HG02623 (cell line): ENCODE results near the gene ZNF595.
A peak's percentile ranks its signal among the peaks of the same experiment; 100 is the strongest.
"Not testable (repeated sequence)": the region's sequence is repeated elsewhere in the genome, so short reads cannot be mapped to it uniquely, and the experiment has no call there.

Experiments
- ATAC-seq: cut with Tn5 transposase; IDR thresholded peaks from one replicate; pipeline ENCODE4 v1.9.1; 2021; ENCODE audit warnings: moderate library complexity; ENCODE audit not compliant: unreplicated experiment

The ZNF595 gene

GRCh38 chr4:85951-86350 lies 32.8 kb downstream of the ZNF595 start:
- ATAC-seq = no peak

DNA sequence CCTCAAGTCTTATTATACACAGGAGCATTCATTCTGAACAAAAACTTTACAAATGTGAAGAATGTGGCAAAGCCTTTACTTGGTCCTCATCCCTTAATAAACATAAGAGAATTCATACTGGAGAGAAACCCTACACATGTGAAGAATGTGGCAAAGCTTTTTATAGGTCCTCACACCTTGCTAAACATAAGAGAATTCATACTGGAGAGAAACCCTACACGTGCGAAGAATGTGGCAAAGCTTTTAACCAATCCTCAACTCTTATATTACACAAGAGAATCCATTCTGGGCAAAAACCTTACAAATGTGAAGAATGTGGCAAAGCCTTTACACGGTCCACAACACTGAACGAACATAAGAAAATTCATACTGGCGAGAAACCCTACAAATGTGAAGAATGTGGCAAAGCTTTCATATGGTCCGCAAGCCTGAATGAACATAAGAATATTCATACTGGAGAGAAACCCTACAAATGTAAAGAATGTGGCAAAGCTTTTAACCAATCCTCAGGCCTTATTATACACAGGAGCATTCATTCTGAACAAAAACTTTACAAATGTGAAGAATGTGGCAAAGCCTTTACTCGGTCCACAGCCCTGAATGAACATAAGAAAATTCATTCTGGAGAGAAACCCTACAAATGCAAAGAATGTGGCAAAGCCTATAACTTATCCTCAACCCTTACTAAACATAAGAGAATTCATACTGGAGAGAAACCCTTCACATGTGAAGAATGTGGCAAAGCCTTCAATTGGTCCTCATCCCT lies 33.6 kb downstream of the ZNF595 start:
- not testable (repeated sequence) for ATAC-seq

DNA sequence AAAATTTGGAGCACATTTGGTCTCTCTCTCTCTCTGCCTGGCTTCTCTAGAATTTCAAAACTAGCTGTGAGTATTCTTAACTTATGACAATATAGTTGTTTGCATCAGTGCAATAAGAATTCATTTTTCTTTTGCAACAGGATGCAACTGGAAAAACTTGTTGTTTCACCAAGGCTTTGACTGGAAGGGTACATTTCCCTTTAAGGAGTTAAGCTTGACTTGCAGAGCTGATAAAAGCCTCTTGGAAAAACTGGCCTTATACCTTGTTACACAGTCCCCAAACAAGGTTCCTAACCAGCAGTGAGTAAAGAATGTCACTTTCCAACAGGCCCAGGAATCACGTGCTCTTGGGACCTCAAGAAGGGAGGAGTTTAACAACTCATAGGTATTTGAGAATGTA lies 45.3 kb downstream of the ZNF595 start:
- no peak for ATAC-seq

- ATAC-seq = no peak
Observed at GRCh38 chr4:99863-100262, 46.7 kb downstream of the ZNF595 start.

DNA sequence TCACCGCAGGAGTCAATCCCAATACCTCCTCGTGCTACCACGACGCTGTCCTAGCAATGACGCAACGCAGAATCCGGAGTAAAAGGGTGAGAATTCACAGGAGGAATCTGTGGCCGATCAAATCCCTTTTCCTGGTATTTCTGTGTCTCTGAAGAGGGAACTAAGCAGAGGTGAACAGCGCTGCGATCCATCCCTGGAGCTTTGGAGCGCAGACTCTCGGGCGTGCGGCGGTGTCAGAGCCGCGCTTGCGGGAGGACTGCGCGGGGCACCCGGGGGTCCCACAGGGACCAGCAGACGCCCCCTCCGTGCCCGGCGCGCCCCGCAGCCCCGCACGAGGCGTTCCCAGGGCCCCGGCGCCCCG lies 53.9 kb downstream of the ZNF595 start:
- no peak for ATAC-seq

DNA sequence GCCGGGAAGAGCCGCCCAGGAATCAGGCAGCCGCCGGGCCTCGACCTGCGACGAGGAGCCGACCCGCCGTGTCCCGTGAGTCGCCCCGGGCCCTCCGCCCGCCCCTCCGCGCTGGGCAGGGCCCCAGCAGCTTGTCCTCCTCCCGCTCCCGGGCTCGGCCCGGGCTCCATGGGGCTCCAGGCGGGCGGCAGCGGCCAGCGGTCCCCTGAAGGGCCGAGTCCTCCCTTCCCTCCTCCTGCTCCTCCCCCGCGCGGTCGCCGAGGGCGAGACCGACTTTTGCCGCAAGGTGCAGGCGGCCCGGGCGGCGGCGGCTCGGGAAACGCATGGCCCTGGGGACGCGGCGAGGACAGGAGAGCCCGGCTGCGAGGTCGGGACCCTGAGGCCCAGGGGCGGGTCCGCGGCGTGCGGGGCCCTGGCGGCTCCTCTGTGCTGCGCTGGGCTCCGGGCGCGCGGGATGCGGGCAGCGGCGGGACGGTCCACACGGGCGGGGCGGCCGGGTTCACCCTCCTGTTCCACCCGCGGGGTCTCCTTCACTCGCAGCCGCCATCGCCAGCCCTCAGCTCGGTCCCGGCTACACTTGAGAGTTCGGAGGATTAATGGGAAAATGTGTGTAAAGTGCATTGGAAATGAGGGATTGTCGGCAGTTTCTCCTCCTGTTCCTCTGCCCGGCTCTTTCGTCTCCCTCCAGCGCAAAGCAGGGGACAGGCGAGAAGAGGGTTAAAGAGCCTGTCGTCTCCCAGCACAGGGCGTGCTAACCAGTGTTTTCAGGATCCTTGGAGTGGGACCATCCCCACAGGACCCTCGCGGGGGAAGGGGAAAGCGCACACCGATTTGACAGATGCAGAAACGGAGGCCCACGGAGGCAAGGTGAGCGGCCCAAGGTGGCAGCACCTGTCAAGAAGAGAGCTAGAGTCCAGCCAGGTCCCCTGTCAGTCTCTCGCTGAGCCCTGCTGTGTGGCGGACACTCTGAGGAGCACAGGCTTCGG lies 54.6 kb downstream of the ZNF595 start:
- ATAC-seq = no peak

DNA sequence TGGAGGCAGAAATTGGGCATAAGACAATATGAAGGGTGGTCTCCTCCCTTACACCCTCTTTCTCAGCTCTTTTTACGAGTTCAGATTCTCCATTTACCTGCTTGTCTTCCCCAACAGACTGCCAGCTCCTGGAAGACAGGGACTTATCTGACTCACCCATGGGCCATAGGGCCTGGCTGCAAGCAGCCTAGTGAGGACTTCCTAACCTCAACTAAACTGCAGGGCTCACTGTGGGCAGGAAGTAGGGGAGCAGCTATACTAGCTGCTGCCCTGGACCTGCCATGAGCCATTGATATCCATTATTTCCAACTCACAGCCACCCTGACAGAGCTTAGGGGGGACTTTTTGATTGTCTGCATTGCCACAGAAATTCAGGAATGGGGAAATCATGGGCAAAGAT lies 59.6 kb downstream of the ZNF595 start:
- ATAC-seq = no peak

- no peak for ATAC-seq
Observed at GRCh38 chr4:113732-114131, 60.6 kb downstream of the ZNF595 start.

- ATAC-seq = no peak
Observed at GRCh38 chr4:114149-114548, 61.0 kb downstream of the ZNF595 start.

DNA sequence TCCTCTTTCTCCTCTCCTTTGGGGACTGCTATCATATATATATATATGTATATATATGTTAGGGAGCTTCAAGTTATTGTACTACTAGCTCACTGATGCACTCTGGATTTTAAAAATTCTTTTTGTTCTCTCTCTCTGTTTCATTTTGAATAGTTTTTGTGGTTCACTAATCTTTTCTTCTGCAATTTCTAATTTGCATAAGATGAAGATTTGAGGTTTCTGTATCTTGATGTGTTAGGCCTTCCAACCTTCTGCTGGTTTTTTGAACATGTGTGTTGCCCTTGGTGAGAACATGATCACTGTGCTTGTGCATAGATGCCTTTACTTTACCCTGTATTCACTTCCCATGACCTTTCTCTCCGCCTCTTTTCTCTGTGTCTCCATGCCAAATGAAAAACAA lies 63.4 kb downstream of the ZNF595 start:
- no peak for ATAC-seq

- no peak for ATAC-seq
Observed at GRCh38 chr4:120616-121015, 67.5 kb downstream of the ZNF595 start.

DNA sequence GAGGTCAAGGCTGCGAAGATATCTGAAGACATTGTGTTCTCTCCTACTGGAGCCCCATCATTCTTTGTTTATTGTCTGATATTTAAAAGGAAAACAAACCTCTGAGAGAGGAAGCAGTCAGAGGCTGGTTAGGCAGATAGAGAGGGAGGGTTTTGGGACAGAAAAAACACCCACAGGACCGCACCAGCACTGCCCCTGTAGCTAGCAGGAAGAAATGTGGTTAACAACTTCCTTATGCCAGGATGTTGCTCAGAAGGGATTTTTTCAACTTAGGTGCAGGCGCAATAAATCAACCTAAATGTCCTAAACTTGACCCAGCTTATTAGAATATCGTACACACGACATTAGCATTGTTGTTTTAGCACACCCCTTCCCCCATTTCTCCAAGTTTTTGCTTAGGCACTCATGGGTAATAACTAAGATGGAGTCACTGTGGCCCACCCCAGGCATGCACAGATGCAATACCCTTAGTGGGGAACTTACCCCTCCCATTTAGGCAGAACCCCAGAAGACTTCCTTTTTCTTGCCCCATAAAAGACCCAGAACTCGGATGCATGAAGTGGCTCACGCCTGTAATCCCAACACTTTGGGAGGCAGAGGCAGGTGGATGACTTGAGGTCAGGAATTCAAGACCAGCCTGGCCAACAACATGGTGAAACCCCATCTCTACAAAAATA lies 68.4 kb downstream of the ZNF595 start:
- no peak for ATAC-seq

GRCh38 chr4:123922-124274 lies 70.8 kb downstream of the ZNF595 start:
- ATAC-seq = not testable (repeated sequence)

GRCh38 chr4:124275-125081 lies 71.4 kb downstream of the ZNF595 start, which contains the start of gene ZNF718:
Gene ZNF718, plus strand, starts transcription at chr4:124501. Its CDS starts 170 bp downstream, at chr4:124671.
- ATAC-seq = peak; percentile 99

DNA sequence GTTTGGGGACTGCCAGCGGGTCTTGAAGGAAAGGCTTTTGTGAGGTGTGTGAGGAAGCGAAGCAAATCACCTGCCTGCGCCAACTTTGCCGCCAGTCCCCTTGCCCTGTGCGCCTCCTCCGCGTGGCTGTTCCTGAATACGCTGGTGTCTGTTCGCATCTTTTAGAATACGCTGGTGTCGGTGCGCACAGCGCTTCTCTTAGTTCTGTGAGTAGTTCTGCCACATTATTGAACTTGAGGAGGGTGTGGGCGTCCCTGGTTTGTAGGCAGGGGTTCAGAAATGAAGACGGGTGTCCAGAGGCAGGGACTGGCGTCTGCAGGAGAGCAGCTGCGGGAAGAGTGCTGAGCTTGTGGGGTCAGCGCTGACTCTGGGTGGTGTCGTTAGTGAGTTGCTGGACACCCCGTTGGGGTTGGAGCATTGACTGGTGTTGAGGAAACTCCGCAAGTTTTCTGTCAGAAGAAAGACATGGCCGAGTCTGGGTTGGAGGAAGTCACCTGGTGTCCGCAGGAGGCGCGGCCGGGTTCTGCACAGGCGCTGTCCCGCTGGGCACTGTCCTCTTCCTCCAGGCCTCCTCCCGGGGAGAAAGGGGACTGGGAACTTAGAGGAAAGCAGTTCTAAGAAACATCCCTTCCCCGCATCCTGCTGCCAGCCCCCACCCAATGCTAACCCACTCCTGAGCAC lies 72.1 kb downstream of the ZNF595 start:
- peak; percentile 9 for ATAC-seq

GRCh38 chr4:125833-126232 lies 72.7 kb downstream of the ZNF595 start:
- ATAC-seq = no peak

- ATAC-seq = no peak
Observed at GRCh38 chr4:132483-132882, 79.4 kb downstream of the ZNF595 start.
